ENCODE results near the gene GEMIN4. TPM values are rescaled to one million over a fixed set of nuclear protein-coding genes. Genes with fewer than 3 reads are reported as not detected.

GEMIN4 gene
- total and polyA plus RNA-seq, 4 donors: 2.8 to 7.0 (median 5.9) TPM

DNA sequence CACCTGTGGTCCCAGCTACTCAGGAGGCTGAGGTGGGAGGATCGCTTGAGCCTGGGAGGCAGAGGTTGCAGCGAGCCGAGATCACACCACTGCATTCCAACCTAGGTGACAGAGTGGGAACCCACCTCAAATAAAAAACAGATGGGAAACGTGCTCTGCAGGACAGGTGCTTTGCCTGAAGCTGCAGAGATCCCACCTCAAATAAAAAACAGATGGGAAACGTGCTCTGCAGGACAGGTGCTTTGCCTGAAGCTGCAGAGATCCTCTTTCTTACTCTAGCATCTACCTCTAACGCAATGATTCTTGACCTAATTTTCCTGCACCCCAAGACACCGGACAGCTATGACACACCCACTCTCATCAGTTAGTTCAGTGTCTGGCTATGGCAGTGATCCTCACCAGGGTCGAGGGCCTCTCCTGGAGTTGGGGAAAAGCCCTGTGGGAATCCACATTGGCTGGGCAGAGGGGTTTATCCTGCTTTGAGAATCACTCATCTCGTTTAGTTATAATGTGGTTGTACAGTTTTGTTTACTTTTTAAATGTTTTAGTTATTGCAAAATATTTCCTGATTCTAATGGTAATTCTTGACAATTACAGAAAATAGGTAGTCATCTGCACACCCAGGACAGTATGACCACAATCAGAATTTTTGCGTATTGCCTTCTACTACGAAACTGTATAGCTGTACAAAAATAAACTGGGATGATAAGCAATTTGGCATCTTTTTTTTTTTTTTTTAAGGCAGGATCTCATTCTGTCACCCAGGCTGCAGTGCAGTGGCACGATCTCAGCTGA, 48.8 kb downstream of the GEMIN4 start:
- Histone ChIP-seq H3K4me3 (ENCODE audit: low read depth in 1 of 3, low read length in 3 of 3) (no peak overlapping the region), H3K27me3 (ENCODE audit: control insufficient read depth in 4 of 4, insufficient read depth in 4 of 4, low read length in 3 of 4) (no peaks in the 10 kb centered on the region), H3K9me3 (ENCODE audit: control insufficient read depth in 4 of 4, low read length in 3 of 4) (no peaks in the 10 kb centered on the region), H3K9ac (ENCODE audit: low read depth in 1 of 2, low read length in 2 of 2) (no peak overlapping the region), H3K36me3 (ENCODE audit: control insufficient read depth in 4 of 4, insufficient read depth in 3 of 4, low read depth in 1 of 4, low read length in 3 of 4) (peaks cover 4 to 11% (median 6%) of the 10 kb centered on the region in 4 donors), H3K27ac (ENCODE audit: low read depth in 1 of 2, low read length in 2 of 2) (no peak overlapping the region), H3K4me1 (ENCODE audit: control insufficient read depth in 4 of 4, insufficient read depth in 4 of 4, low read length in 3 of 4) (peaks cover 0 to 10% (median 4%) of the 10 kb centered on the region in 4 donors)
- 87% methylated on average over 12 of the region's 12 CpGs for WGBS
- no peak for DNase-seq (ENCODE audit: low spot score)
- TF ChIP-seq HNF4A (conservative IDR thresholded peaks at IDR 0.05) (no peak), FOXA1 (IDR thresholded peaks at IDR 0.05) (no peak), JUND (IDR thresholded peaks at IDR 0.05) (no peak), HNF4G (IDR thresholded peaks at IDR 0.05) (no peak), TAF1 (conservative IDR thresholded peaks at IDR 0.05) (no peak)
- TF ChIP-seq, protein P1, sequence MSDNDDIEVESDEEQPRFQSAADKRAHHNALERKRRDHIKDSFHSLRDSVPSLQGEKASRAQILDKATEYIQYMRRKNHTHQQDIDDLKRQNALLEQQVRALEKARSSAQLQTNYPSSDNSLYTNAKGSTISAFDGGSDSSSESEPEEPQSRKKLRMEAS (IDR thresholded peaks at IDR 0.05): no peak
- TF ChIP-seq, protein P2, sequence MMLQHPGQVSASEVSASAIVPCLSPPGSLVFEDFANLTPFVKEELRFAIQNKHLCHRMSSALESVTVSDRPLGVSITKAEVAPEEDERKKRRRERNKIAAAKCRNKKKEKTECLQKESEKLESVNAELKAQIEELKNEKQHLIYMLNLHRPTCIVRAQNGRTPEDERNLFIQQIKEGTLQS (IDR thresholded peaks at IDR 0.05): no peak
- TF ChIP-seq, protein P3, sequence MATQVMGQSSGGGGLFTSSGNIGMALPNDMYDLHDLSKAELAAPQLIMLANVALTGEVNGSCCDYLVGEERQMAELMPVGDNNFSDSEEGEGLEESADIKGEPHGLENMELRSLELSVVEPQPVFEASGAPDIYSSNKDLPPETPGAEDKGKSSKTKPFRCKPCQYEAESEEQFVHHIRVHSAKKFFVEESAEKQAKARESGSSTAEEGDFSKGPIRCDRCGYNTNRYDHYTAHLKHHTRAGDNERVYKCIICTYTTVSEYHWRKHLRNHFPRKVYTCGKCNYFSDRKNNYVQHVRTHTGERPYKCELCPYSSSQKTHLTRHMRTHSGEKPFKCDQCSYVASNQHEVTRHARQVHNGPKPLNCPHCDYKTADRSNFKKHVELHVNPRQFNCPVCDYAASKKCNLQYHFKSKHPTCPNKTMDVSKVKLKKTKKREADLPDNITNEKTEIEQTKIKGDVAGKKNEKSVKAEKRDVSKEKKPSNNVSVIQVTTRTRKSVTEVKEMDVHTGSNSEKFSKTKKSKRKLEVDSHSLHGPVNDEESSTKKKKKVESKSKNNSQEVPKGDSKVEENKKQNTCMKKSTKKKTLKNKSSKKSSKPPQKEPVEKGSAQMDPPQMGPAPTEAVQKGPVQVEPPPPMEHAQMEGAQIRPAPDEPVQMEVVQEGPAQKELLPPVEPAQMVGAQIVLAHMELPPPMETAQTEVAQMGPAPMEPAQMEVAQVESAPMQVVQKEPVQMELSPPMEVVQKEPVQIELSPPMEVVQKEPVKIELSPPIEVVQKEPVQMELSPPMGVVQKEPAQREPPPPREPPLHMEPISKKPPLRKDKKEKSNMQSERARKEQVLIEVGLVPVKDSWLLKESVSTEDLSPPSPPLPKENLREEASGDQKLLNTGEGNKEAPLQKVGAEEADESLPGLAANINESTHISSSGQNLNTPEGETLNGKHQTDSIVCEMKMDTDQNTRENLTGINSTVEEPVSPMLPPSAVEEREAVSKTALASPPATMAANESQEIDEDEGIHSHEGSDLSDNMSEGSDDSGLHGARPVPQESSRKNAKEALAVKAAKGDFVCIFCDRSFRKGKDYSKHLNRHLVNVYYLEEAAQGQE (IDR thresholded peaks at IDR 0.05): no peak
- TF ChIP-seq, protein P4, sequence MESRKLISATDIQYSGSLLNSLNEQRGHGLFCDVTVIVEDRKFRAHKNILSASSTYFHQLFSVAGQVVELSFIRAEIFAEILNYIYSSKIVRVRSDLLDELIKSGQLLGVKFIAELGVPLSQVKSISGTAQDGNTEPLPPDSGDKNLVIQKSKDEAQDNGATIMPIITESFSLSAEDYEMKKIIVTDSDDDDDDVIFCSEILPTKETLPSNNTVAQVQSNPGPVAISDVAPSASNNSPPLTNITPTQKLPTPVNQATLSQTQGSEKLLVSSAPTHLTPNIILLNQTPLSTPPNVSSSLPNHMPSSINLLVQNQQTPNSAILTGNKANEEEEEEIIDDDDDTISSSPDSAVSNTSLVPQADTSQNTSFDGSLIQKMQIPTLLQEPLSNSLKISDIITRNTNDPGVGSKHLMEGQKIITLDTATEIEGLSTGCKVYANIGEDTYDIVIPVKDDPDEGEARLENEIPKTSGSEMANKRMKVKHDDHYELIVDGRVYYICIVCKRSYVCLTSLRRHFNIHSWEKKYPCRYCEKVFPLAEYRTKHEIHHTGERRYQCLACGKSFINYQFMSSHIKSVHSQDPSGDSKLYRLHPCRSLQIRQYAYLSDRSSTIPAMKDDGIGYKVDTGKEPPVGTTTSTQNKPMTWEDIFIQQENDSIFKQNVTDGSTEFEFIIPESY (IDR thresholded peaks at IDR 0.05): no peak

DNA sequence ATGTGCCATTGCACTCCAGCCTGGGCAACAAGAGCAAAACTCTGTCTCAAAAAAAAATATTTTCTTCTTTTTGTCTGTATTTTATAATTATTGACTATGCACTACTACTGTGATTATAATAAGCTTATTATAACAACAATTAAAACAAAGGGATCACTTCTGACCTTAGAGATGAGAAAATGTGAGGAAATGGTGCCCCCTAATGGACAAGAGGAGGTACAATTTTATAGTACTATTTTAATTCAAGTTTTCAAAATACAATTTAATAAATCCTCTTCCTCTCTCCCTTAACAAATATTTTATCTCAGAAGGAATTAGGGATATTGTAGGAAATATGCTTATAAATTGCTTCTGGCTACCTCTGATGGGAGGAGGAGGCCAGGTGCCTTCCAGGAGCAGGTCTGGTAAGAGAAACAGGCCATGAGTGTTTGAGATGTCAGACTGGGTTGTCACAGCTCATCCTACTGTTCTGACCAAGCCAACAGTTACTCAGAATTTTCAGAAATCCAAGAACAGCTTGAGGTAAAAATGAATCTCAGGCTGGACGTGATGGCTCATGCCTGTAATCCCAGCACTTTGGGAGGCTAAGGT, 51.5 kb downstream of the GEMIN4 start:
- TF ChIP-seq FOXA2 (IDR thresholded peaks at IDR 0.05) (no peak), YY1 (IDR thresholded peaks at IDR 0.05) (no peak), NR2F2 (IDR thresholded peaks at IDR 0.05) (no peak), RXRA (IDR thresholded peaks at IDR 0.05) (no peak), RAD21 (IDR thresholded peaks at IDR 0.05) (peak; percentile 82 to 84), JUND (IDR thresholded peaks at IDR 0.05) (no peak), FOXA1 (IDR thresholded peaks at IDR 0.05) (no peak), HNF4G (IDR thresholded peaks at IDR 0.05) (no peak), SP1 (IDR thresholded peaks at IDR 0.05) (no peak)
- TF ChIP-seq, protein P3 (IDR thresholded peaks at IDR 0.05): no peak
- TF ChIP-seq, protein P5, sequence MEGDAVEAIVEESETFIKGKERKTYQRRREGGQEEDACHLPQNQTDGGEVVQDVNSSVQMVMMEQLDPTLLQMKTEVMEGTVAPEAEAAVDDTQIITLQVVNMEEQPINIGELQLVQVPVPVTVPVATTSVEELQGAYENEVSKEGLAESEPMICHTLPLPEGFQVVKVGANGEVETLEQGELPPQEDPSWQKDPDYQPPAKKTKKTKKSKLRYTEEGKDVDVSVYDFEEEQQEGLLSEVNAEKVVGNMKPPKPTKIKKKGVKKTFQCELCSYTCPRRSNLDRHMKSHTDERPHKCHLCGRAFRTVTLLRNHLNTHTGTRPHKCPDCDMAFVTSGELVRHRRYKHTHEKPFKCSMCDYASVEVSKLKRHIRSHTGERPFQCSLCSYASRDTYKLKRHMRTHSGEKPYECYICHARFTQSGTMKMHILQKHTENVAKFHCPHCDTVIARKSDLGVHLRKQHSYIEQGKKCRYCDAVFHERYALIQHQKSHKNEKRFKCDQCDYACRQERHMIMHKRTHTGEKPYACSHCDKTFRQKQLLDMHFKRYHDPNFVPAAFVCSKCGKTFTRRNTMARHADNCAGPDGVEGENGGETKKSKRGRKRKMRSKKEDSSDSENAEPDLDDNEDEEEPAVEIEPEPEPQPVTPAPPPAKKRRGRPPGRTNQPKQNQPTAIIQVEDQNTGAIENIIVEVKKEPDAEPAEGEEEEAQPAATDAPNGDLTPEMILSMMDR (IDR thresholded peaks at IDR 0.05; ENCODE audit: low read depth, low read length, missing input control): peak; percentile 67
- no peaks in the 10 kb centered on the region for H3K27me3 ChIP-seq (ENCODE audit: control insufficient read depth in 4 of 4, insufficient read depth in 4 of 4, low read length in 3 of 4)
- WGBS: 70% methylated on average over 1 of the region's 1 CpG
- no peak for DNase-seq (ENCODE audit: low spot score)
- H3K9me3 ChIP-seq (ENCODE audit: control insufficient read depth in 4 of 4, low read length in 3 of 4): no peaks in the 10 kb centered on the region
- peaks cover 0 to 14% (median 7%) of the 10 kb centered on the region in 4 donors for H3K36me3 ChIP-seq (ENCODE audit: control insufficient read depth in 4 of 4, insufficient read depth in 3 of 4, low read depth in 1 of 4, low read length in 3 of 4)
- peaks cover 0 to 10% (median 4%) of the 10 kb centered on the region in 4 donors for H3K4me1 ChIP-seq (ENCODE audit: control insufficient read depth in 4 of 4, insufficient read depth in 4 of 4, low read length in 3 of 4)
- no peak overlapping the region for H3K4me3 ChIP-seq (ENCODE audit: low read depth in 1 of 3, low read length in 3 of 3)
- H3K9ac ChIP-seq (ENCODE audit: low read depth in 1 of 2, low read length in 2 of 2): no peak overlapping the region
- H3K27ac ChIP-seq (ENCODE audit: low read depth in 1 of 2, low read length in 2 of 2): no peak overlapping the region
